Measurements from ENCODE around the gene TEX22. TPM values are rescaled to one million over a fixed set of nuclear protein-coding genes. Genes with fewer than 3 reads are reported as not detected.
A peak's percentile ranks its signal among the peaks of the same experiment; 100 is the strongest.

The TEX22 gene
- total RNA-seq, 1 experiment from 2014 or later, result 0.67 TPM

- Histone ChIP-seq H3K36me3 (ENCODE audit: insufficient read depth, low read length) (no peaks in the 10 kb centered on the region), H3K9me2 (replicated peaks; ENCODE audit: insufficient read depth, low read length) (no peaks in the 10 kb centered on the region), H2AFZ (ENCODE audit: low read length) (no peak overlapping the region), H3K4me2 (ENCODE audit: low read depth, low read length, poor library complexity, severe bottlenecking) (no peak overlapping the region), H4K20me1 (ENCODE audit: insufficient read depth, low read depth, low read length) (peaks cover 17% of the 10 kb centered on the region), H3K4me1 (ENCODE audit: low read length) (peaks cover 10% of the 10 kb centered on the region), H3K79me2 (ENCODE audit: low read length) (no peaks in the 10 kb centered on the region), H3K4me3 (ENCODE audit: low read length) (no peak overlapping the region), H3K9ac (ENCODE audit: low read length) (no peak overlapping the region), H3K27ac (ENCODE audit: low read length) (no peak overlapping the region), H3K27me3 (ENCODE audit: low read length) (no peaks in the 10 kb centered on the region), H3K9me3 (ENCODE audit: low read length) (no peaks in the 10 kb centered on the region)
- DNase-seq, result no peak
Observed at GRCh38 chr14:105410642-105411016, 12.3 kb downstream of the TEX22 start.

DNA sequence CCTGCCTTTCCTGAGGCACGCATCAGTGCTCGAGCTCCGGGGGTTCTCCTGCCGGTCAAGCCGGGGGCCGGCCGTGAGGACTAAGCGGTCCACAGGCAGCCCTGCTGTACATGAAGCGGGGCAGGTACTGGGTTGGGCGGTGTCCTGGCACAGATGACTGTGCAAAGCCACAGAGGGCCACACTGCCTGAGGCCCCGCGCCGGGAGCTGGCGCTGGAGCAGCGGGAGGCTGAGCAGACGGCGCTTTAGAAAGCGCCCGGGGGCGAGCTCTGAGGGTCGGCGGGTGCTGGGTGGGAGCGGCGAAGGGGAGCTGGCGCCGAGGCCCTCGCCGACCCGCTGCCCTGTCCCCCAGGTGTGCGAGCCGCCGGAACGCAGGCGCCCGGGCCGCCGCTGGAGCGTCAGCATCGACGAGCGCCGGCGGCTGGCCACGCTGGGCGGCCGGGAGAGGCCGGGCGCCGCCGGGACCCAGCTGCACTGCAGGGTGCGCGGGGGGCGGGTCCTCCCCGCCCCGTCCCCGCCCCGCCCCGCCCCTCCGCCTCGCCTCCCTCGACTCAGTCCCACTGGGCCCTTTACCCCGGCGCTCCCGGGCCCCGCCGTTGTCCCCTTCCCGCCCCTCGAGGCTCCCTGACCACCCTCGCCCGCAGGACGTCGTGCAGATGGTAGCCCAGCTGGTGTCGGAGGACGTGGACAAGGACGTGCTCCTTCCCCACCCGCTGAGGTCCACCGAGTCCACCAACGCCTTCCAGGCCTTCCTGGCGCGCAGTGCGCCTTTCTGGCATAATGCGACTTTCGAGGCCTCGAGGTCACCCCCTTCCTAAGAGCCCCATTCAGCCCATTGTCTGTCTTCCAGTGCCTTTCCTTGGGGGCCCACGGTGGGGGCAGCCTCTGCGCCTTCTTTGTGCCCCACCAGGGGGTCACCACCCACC is 12.9 kb downstream of the TEX22 start:
- H3K9me2 ChIP-seq (replicated peaks; ENCODE audit: insufficient read depth, low read length), result no peaks in the 10 kb centered on the region
- peak; percentile 62 for DNase-seq
- no peak overlapping the region for H2AFZ ChIP-seq (ENCODE audit: low read length)
- no peaks in the 10 kb centered on the region for H3K79me2 ChIP-seq (ENCODE audit: low read length)
- peak overlapping the region; percentile 6 for H3K4me2 ChIP-seq (ENCODE audit: low read depth, low read length, poor library complexity, severe bottlenecking)
- peaks cover 10% of the 10 kb centered on the region for H3K4me1 ChIP-seq (ENCODE audit: low read length)
- no peak overlapping the region for H3K4me3 ChIP-seq (ENCODE audit: low read length)
- no peaks in the 10 kb centered on the region for H3K9me3 ChIP-seq (ENCODE audit: low read length)
- no peak overlapping the region for H3K27ac ChIP-seq (ENCODE audit: low read length)
- no peaks in the 10 kb centered on the region for H3K27me3 ChIP-seq (ENCODE audit: low read length)
- H3K9ac ChIP-seq (ENCODE audit: low read length), result no peak overlapping the region
- H4K20me1 ChIP-seq (ENCODE audit: insufficient read depth, low read depth, low read length), result peaks cover 17% of the 10 kb centered on the region
- H3K36me3 ChIP-seq (ENCODE audit: insufficient read depth, low read length), result no peaks in the 10 kb centered on the region

- H2AFZ ChIP-seq (ENCODE audit: low read length), result no peak overlapping the region
- H3K9me2 ChIP-seq (replicated peaks; ENCODE audit: insufficient read depth, low read length), result no peaks in the 10 kb centered on the region
- no peaks in the 10 kb centered on the region for H3K9me3 ChIP-seq (ENCODE audit: low read length)
- no peaks in the 10 kb centered on the region for H3K27me3 ChIP-seq (ENCODE audit: low read length)
- peaks cover 17% of the 10 kb centered on the region for H4K20me1 ChIP-seq (ENCODE audit: insufficient read depth, low read depth, low read length)
- H3K4me1 ChIP-seq (ENCODE audit: low read length), result peaks cover 10% of the 10 kb centered on the region
- no peak for DNase-seq
- H3K9ac ChIP-seq (ENCODE audit: low read length), result no peak overlapping the region
- no peak overlapping the region for H3K4me2 ChIP-seq (ENCODE audit: low read depth, low read length, poor library complexity, severe bottlenecking)
- no peaks in the 10 kb centered on the region for H3K79me2 ChIP-seq (ENCODE audit: low read length)
- H3K4me3 ChIP-seq (ENCODE audit: low read length), result no peak overlapping the region
- H3K27ac ChIP-seq (ENCODE audit: low read length), result no peak overlapping the region
- H3K36me3 ChIP-seq (ENCODE audit: insufficient read depth, low read length), result no peaks in the 10 kb centered on the region
Observed at GRCh38 chr14:105411985-105412770, 13.8 kb downstream of the TEX22 start.

- H3K27me3 ChIP-seq (ENCODE audit: low read length), result no peaks in the 10 kb centered on the region
- peaks cover 17% of the 10 kb centered on the region for H4K20me1 ChIP-seq (ENCODE audit: insufficient read depth, low read depth, low read length)
- H3K36me3 ChIP-seq (ENCODE audit: insufficient read depth, low read length), result no peaks in the 10 kb centered on the region
Observed at GRCh38 chr14:105412771-105413543, 14.6 kb downstream of the TEX22 start.

DNA sequence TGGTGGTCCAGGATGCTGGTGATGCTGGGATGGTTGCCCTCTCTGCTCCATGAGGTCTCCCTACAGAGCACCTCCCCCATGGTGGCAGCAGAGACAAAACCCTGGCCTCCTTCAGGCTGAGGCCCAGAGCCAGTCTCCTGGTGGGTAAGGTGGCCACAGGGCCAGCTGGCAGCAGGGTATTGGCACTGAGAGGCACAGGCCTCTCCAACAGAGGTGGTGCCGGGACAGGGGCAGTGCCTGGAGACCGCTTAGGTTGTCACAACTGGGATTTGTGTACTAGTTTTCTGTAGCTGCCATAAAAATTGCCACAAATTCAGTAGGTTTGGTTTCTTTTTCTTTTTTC is 15.2 kb downstream of the TEX22 start:
- Histone ChIP-seq H3K4me1 (ENCODE audit: low read length) (peaks cover 12% of the 10 kb centered on the region), H2AFZ (ENCODE audit: low read length) (no peak overlapping the region), H3K79me2 (ENCODE audit: low read length) (no peaks in the 10 kb centered on the region), H3K9me2 (replicated peaks; ENCODE audit: insufficient read depth, low read length) (no peaks in the 10 kb centered on the region), H3K9ac (ENCODE audit: low read length) (no peak overlapping the region), H3K4me2 (ENCODE audit: low read depth, low read length, poor library complexity, severe bottlenecking) (no peak overlapping the region), H3K9me3 (ENCODE audit: low read length) (no peaks in the 10 kb centered on the region), H4K20me1 (ENCODE audit: insufficient read depth, low read depth, low read length) (peaks cover 17% of the 10 kb centered on the region), H3K27me3 (ENCODE audit: low read length) (no peaks in the 10 kb centered on the region), H3K4me3 (ENCODE audit: low read length) (no peak overlapping the region), H3K27ac (ENCODE audit: low read length) (no peak overlapping the region), H3K36me3 (ENCODE audit: insufficient read depth, low read length) (no peaks in the 10 kb centered on the region)
- DNase-seq, result no peak

More at GRCh38 chr14:105412771-105413543, 14.6 kb downstream of the TEX22 start:
- H3K9me3 ChIP-seq (ENCODE audit: low read length), result no peaks in the 10 kb centered on the region
- H3K4me2 ChIP-seq (ENCODE audit: low read depth, low read length, poor library complexity, severe bottlenecking), result no peak overlapping the region
- H3K79me2 ChIP-seq (ENCODE audit: low read length), result no peaks in the 10 kb centered on the region
- no peak overlapping the region for H3K27ac ChIP-seq (ENCODE audit: low read length)
- DNase-seq, result no peak
- no peaks in the 10 kb centered on the region for H3K9me2 ChIP-seq (replicated peaks; ENCODE audit: insufficient read depth, low read length)
- no peak overlapping the region for H3K9ac ChIP-seq (ENCODE audit: low read length)
- H3K4me1 ChIP-seq (ENCODE audit: low read length), result peaks cover 10% of the 10 kb centered on the region
- H3K4me3 ChIP-seq (ENCODE audit: low read length), result no peak overlapping the region
- no peak overlapping the region for H2AFZ ChIP-seq (ENCODE audit: low read length)

GRCh38 chr14:105414456-105415371 is 16.4 kb downstream of the TEX22 start:
- Histone ChIP-seq H2AFZ (ENCODE audit: low read length) (peak overlapping the region; percentile 46; the same call in 1 of the 2 replicates), H3K79me2 (ENCODE audit: low read length) (peaks cover 3% of the 10 kb centered on the region; the same call in 1 of the 2 replicates), H3K9me3 (ENCODE audit: low read length) (no peaks in the 10 kb centered on the region), H3K27ac (ENCODE audit: low read length) (no peak overlapping the region), H3K36me3 (ENCODE audit: insufficient read depth, low read length) (no peaks in the 10 kb centered on the region), H3K4me2 (ENCODE audit: low read depth, low read length, poor library complexity, severe bottlenecking) (peak overlapping the region; percentile 71), H4K20me1 (ENCODE audit: insufficient read depth, low read depth, low read length) (peaks cover 17% of the 10 kb centered on the region), H3K9me2 (replicated peaks; ENCODE audit: insufficient read depth, low read length) (no peaks in the 10 kb centered on the region), H3K4me1 (ENCODE audit: low read length) (peaks cover 21% of the 10 kb centered on the region), H3K27me3 (ENCODE audit: low read length) (no peaks in the 10 kb centered on the region), H3K4me3 (ENCODE audit: low read length) (peak overlapping the region; percentile 60; the same call in 1 of the 2 replicates), H3K9ac (ENCODE audit: low read length) (peak overlapping the region; percentile 65)
- DNase-seq, result peak; percentile 84
